ENCODE results near the gene TIRAP.

TIRAP gene

GRCh38 chr11:126262216-126262615 lies 20.7 kb upstream of the TIRAP start:
- Histone ChIP-seq H4K20me1 (ENCODE audit: insufficient read depth) (no peaks in the 10 kb centered on the region), H3K27ac (no peak overlapping the region), H3K4me1 (ENCODE audit: low read depth, poor library complexity, severe bottlenecking) (peaks cover 3% of the 10 kb centered on the region), H2AFZ (ENCODE audit: low read depth) (no peak overlapping the region), H3K4me3 (IDR thresholded peaks at IDR 0.05; ENCODE audit: insufficient read depth, low read depth, low read length) (no peak overlapping the region), H3K36me3 (ENCODE audit: insufficient read depth) (no peaks in the 10 kb centered on the region), H3K9ac (no peak overlapping the region), H3K27me3 (ENCODE audit: insufficient read depth, low read depth) (no peaks in the 10 kb centered on the region), H3K4me2 (no peak overlapping the region), H3K79me2 (ENCODE audit: insufficient read depth, low read depth) (peaks cover 11% of the 10 kb centered on the region)
- no peak for TF ChIP-seq CTCF (conservative IDR thresholded peaks at IDR 0.05; ENCODE audit: low read depth, low read length)

GRCh38 chr11:126263489-126263888 lies 19.4 kb upstream of the TIRAP start:
- Histone ChIP-seq H3K4me1 (ENCODE audit: low read depth, poor library complexity, severe bottlenecking) (peaks cover 8% of the 10 kb centered on the region), H3K4me3 (IDR thresholded peaks at IDR 0.05; ENCODE audit: insufficient read depth, low read depth, low read length) (no peak overlapping the region), H4K20me1 (ENCODE audit: insufficient read depth) (no peaks in the 10 kb centered on the region), H2AFZ (ENCODE audit: low read depth) (no peak overlapping the region), H3K79me2 (ENCODE audit: insufficient read depth, low read depth) (peaks cover 23% of the 10 kb centered on the region), H3K27ac (no peak overlapping the region), H3K4me2 (no peak overlapping the region), H3K27me3 (ENCODE audit: insufficient read depth, low read depth) (no peaks in the 10 kb centered on the region), H3K9ac (no peak overlapping the region), H3K36me3 (ENCODE audit: insufficient read depth) (no peaks in the 10 kb centered on the region)
- TF ChIP-seq CTCF (conservative IDR thresholded peaks at IDR 0.05; ENCODE audit: low read depth, low read length), result no peak

GRCh38 chr11:126265811-126266210 lies 17.1 kb upstream of the TIRAP start:
- Histone ChIP-seq H4K20me1 (ENCODE audit: insufficient read depth) (no peaks in the 10 kb centered on the region), H3K4me1 (ENCODE audit: low read depth, poor library complexity, severe bottlenecking) (peaks cover 14% of the 10 kb centered on the region)

GRCh38 chr11:126267650-126268049 lies 15.2 kb upstream of the TIRAP start:
- Histone ChIP-seq H4K20me1 (ENCODE audit: insufficient read depth) (no peaks in the 10 kb centered on the region), H3K27ac (peak overlapping the region; percentile 35; the same call in 1 of the 2 replicates), H3K4me2 (peak overlapping the region; percentile 72), H3K27me3 (ENCODE audit: insufficient read depth, low read depth) (no peaks in the 10 kb centered on the region), H3K9ac (peak overlapping the region; percentile 79; the same call in 1 of the 2 replicates), H3K4me1 (ENCODE audit: low read depth, poor library complexity, severe bottlenecking) (peaks cover 14% of the 10 kb centered on the region), H3K4me3 (IDR thresholded peaks at IDR 0.05; ENCODE audit: insufficient read depth, low read depth, low read length) (no peak overlapping the region), H3K36me3 (ENCODE audit: insufficient read depth) (no peaks in the 10 kb centered on the region), H3K79me2 (ENCODE audit: insufficient read depth, low read depth) (peaks cover 32% of the 10 kb centered on the region), H2AFZ (ENCODE audit: low read depth) (no peak overlapping the region)
- TF ChIP-seq CTCF (conservative IDR thresholded peaks at IDR 0.05; ENCODE audit: low read depth, low read length), result no peak

More at GRCh38 chr11:126265811-126266210, 17.1 kb upstream of the TIRAP start:
- Histone ChIP-seq H3K9ac (no peak overlapping the region), H3K79me2 (ENCODE audit: insufficient read depth, low read depth) (peaks cover 32% of the 10 kb centered on the region), H3K27ac (no peak overlapping the region), H3K4me3 (IDR thresholded peaks at IDR 0.05; ENCODE audit: insufficient read depth, low read depth, low read length) (no peak overlapping the region), H3K36me3 (ENCODE audit: insufficient read depth) (no peaks in the 10 kb centered on the region), H2AFZ (ENCODE audit: low read depth) (no peak overlapping the region), H3K4me2 (no peak overlapping the region), H3K27me3 (ENCODE audit: insufficient read depth, low read depth) (no peaks in the 10 kb centered on the region)
- TF ChIP-seq CTCF (conservative IDR thresholded peaks at IDR 0.05; ENCODE audit: low read depth, low read length), result 0 out of 2 replicates have a peak, but pooled peaks have one; percentile 23

All from KMS-11 (cell line).